ENCODE results near the gene SEMA6D.

Gene SEMA6D

GRCh38 chr15:47802216-47802615 is 84.9 kb downstream of the SEMA6D start:
- Histone ChIP-seq H3K9ac (ENCODE audit: low read length) (no peak overlapping the region), H3K4me1 (ENCODE audit: control insufficient read depth, insufficient read depth, low read length) (no peaks in the 10 kb centered on the region), H3K27ac (ENCODE audit: low read depth, low read length) (no peak overlapping the region), H3K4me3 (ENCODE audit: low read depth, low read length) (no peak overlapping the region), H3K9me3 (ENCODE audit: control insufficient read depth, insufficient read depth, low read depth, low read length) (no peaks in the 10 kb centered on the region), H3K27me3 (ENCODE audit: control insufficient read depth, insufficient read depth, low read length) (no peaks in the 10 kb centered on the region), H3K36me3 (ENCODE audit: control insufficient read depth, insufficient read depth, low read length) (no peaks in the 10 kb centered on the region)

DNA sequence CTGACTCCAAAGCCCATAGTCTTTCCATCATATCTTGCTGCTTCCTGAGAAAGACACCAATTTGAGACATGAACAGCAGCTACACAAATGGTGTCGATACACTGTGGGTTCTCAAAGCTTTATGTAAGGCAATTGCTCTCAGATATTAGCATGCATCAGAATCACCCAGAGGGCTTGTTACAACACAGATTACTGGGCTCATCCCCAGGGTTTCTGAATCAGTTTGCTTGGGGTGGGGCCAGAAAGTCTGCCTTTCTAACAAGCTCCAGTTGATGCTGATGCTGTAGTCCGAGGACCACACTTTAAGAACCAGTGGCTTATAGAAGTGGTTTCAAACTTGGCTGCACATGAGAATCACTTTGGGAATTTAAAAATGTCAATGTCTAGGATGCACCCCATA is 86.5 kb downstream of the SEMA6D start:
- Histone ChIP-seq H3K27me3 (ENCODE audit: control insufficient read depth, insufficient read depth, low read length) (no peaks in the 10 kb centered on the region), H3K4me1 (ENCODE audit: control insufficient read depth, insufficient read depth, low read length) (no peaks in the 10 kb centered on the region), H3K27ac (ENCODE audit: low read depth, low read length) (no peak overlapping the region), H3K4me3 (ENCODE audit: low read depth, low read length) (no peak overlapping the region), H3K36me3 (ENCODE audit: control insufficient read depth, insufficient read depth, low read length) (no peaks in the 10 kb centered on the region), H3K9ac (ENCODE audit: low read length) (no peak overlapping the region), H3K9me3 (ENCODE audit: control insufficient read depth, insufficient read depth, low read depth, low read length) (no peaks in the 10 kb centered on the region)

- Histone ChIP-seq H3K4me3 (ENCODE audit: low read depth, low read length) (no peak overlapping the region), H3K9me3 (ENCODE audit: control insufficient read depth, insufficient read depth, low read depth, low read length) (no peaks in the 10 kb centered on the region), H3K27me3 (ENCODE audit: control insufficient read depth, insufficient read depth, low read length) (no peaks in the 10 kb centered on the region), H3K36me3 (ENCODE audit: control insufficient read depth, insufficient read depth, low read length) (no peaks in the 10 kb centered on the region), H3K27ac (ENCODE audit: low read depth, low read length) (no peak overlapping the region), H3K9ac (ENCODE audit: low read length) (no peak overlapping the region), H3K4me1 (ENCODE audit: control insufficient read depth, insufficient read depth, low read length) (no peaks in the 10 kb centered on the region)
Observed at GRCh38 chr15:47804733-47805132, 87.4 kb downstream of the SEMA6D start.

GRCh38 chr15:47806008-47806407 is 88.7 kb downstream of the SEMA6D start:
- peaks cover 1% of the 10 kb centered on the region; the same call in 1 of the 2 replicates for H3K4me1 ChIP-seq (ENCODE audit: control insufficient read depth, insufficient read depth, low read length)
- no peak overlapping the region for H3K4me3 ChIP-seq (ENCODE audit: low read depth, low read length)
- no peak overlapping the region for H3K9ac ChIP-seq (ENCODE audit: low read length)
- H3K27me3 ChIP-seq (ENCODE audit: control insufficient read depth, insufficient read depth, low read length): no peaks in the 10 kb centered on the region
- no peak overlapping the region for H3K27ac ChIP-seq (ENCODE audit: low read depth, low read length)
- H3K36me3 ChIP-seq (ENCODE audit: control insufficient read depth, insufficient read depth, low read length): no peaks in the 10 kb centered on the region
- H3K9me3 ChIP-seq (ENCODE audit: control insufficient read depth, insufficient read depth, low read depth, low read length): no peaks in the 10 kb centered on the region

GRCh38 chr15:47811172-47811571 is 93.9 kb downstream of the SEMA6D start:
- no peaks in the 10 kb centered on the region for H3K36me3 ChIP-seq (ENCODE audit: control insufficient read depth, insufficient read depth, low read length)
- no peak overlapping the region for H3K4me3 ChIP-seq (ENCODE audit: low read depth, low read length)
- no peak overlapping the region for H3K27ac ChIP-seq (ENCODE audit: low read depth, low read length)
- H3K4me1 ChIP-seq (ENCODE audit: control insufficient read depth, insufficient read depth, low read length): peaks cover 5% of the 10 kb centered on the region; the same call in 1 of the 2 replicates
- no peak overlapping the region for H3K9ac ChIP-seq (ENCODE audit: low read length)
- no peaks in the 10 kb centered on the region for H3K9me3 ChIP-seq (ENCODE audit: control insufficient read depth, insufficient read depth, low read depth, low read length)
- H3K27me3 ChIP-seq (ENCODE audit: control insufficient read depth, insufficient read depth, low read length): no peaks in the 10 kb centered on the region

DNA sequence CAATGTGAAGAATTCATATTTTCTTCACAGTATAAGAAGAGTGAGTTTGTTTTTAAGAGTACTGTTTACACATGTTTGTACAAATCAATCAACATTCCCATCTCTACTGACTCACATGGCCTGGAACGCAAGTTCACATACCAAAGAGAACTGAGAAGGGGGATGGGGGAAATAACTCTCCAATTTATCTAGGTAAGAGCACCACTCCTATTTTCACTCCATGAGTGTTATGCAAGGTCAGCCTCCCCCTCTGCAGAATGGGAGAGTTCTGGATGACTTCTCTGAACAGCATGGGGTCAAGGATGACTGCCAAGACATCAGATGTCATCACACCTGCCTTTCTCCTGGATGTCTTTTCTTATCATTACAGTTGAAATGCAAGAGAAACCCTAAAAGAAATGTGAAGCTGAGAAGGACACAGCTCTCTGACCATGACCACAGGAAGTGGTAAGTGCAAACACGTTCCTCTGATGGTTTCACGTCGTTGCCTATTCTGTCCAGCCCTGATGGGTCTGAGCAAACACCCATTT is 95.2 kb downstream of the SEMA6D start:
- H3K9me3 ChIP-seq (ENCODE audit: control insufficient read depth, insufficient read depth, low read depth, low read length): no peaks in the 10 kb centered on the region
- H3K4me3 ChIP-seq (ENCODE audit: low read depth, low read length): no peak overlapping the region
- H3K9ac ChIP-seq (ENCODE audit: low read length): no peak overlapping the region
- peaks cover 10% of the 10 kb centered on the region; the same call in 1 of the 2 replicates for H3K4me1 ChIP-seq (ENCODE audit: control insufficient read depth, insufficient read depth, low read length)
- H3K27me3 ChIP-seq (ENCODE audit: control insufficient read depth, insufficient read depth, low read length): no peaks in the 10 kb centered on the region
- H3K36me3 ChIP-seq (ENCODE audit: control insufficient read depth, insufficient read depth, low read length): no peaks in the 10 kb centered on the region
- no peak overlapping the region for H3K27ac ChIP-seq (ENCODE audit: low read depth, low read length)

DNA sequence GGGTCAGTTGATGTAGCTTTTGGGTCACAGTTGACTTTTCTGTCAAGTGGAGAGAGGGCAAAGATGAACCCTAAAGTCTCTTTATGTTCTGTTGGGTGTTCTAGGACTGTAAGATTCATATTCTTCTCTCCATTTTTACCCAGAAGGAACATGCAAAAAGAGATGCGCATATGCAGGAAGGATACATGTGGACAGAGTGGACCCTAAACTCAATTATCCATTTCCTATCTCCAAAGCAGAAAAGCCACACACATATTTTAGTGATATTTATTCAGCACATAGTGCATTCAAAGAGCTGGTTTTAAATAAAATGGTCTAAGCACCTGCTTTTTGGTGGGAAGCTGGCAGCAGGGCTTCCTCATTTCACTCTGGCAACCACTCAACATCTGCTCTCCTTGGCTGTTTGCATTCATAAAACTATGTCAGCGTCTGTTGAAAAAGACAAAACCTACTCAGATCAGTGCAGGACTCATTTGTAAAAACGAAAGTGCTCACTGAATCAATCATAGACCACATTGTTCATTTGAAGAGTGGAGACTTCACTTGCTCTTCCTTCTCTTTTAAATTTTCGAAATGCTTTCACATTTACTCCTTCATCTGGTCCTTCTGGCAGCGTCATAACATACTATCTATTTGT is 96.6 kb downstream of the SEMA6D start:
- Histone ChIP-seq H3K9me3 (ENCODE audit: control insufficient read depth, insufficient read depth, low read depth, low read length) (no peaks in the 10 kb centered on the region), H3K27ac (ENCODE audit: low read depth, low read length) (no peak overlapping the region), H3K9ac (ENCODE audit: low read length) (no peak overlapping the region), H3K4me1 (ENCODE audit: control insufficient read depth, insufficient read depth, low read length) (peaks cover 21% of the 10 kb centered on the region), H3K36me3 (ENCODE audit: control insufficient read depth, insufficient read depth, low read length) (no peaks in the 10 kb centered on the region), H3K27me3 (ENCODE audit: control insufficient read depth, insufficient read depth, low read length) (no peaks in the 10 kb centered on the region), H3K4me3 (ENCODE audit: low read depth, low read length) (no peak overlapping the region)

GRCh38 chr15:47814620-47815019 is 97.3 kb downstream of the SEMA6D start:
- Histone ChIP-seq H3K27ac (ENCODE audit: low read depth, low read length) (no peak overlapping the region), H3K27me3 (ENCODE audit: control insufficient read depth, insufficient read depth, low read length) (no peaks in the 10 kb centered on the region), H3K9me3 (ENCODE audit: control insufficient read depth, insufficient read depth, low read depth, low read length) (no peaks in the 10 kb centered on the region), H3K36me3 (ENCODE audit: control insufficient read depth, insufficient read depth, low read length) (no peaks in the 10 kb centered on the region), H3K4me3 (ENCODE audit: low read depth, low read length) (no peak overlapping the region), H3K4me1 (ENCODE audit: control insufficient read depth, insufficient read depth, low read length) (peaks cover 21% of the 10 kb centered on the region), H3K9ac (ENCODE audit: low read length) (no peak overlapping the region)

- Histone ChIP-seq H3K4me3 (ENCODE audit: low read depth, low read length) (no peak overlapping the region), H3K27me3 (ENCODE audit: control insufficient read depth, insufficient read depth, low read length) (no peaks in the 10 kb centered on the region), H3K36me3 (ENCODE audit: control insufficient read depth, insufficient read depth, low read length) (no peaks in the 10 kb centered on the region), H3K9me3 (ENCODE audit: control insufficient read depth, insufficient read depth, low read depth, low read length) (no peaks in the 10 kb centered on the region), H3K27ac (ENCODE audit: low read depth, low read length) (no peak overlapping the region; the same call in 1 of the 2 replicates), H3K4me1 (ENCODE audit: control insufficient read depth, insufficient read depth, low read length) (peaks cover 31% of the 10 kb centered on the region), H3K9ac (ENCODE audit: low read length) (no peak overlapping the region)
Observed at GRCh38 chr15:47817969-47818548, 100.8 kb downstream of the SEMA6D start.

DNA sequence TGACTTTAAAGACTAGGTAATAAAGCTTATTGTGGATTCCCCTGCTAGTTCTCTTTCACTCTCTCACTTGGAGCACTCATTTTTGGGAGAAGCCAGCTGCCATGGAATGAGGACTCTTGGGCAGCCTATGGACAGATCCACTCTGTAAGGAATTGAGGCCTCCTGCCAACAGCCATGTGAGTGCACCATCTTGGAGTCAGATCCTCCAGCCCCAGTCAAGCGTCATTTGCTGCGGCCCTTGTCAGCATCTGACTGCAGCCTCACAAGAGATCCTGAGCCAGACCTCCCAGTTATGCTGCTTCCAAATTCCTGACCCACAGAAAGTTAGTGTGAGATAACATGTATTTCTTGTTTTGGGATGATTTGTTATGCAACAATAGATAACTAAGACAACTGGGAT is 101.9 kb downstream of the SEMA6D start:
- Histone ChIP-seq H3K4me3 (ENCODE audit: low read depth, low read length) (no peak overlapping the region), H3K27me3 (ENCODE audit: control insufficient read depth, insufficient read depth, low read length) (no peaks in the 10 kb centered on the region), H3K9ac (ENCODE audit: low read length) (no peak overlapping the region), H3K4me1 (ENCODE audit: control insufficient read depth, insufficient read depth, low read length) (peaks cover 31% of the 10 kb centered on the region), H3K27ac (ENCODE audit: low read depth, low read length) (no peak overlapping the region), H3K36me3 (ENCODE audit: control insufficient read depth, insufficient read depth, low read length) (no peaks in the 10 kb centered on the region), H3K9me3 (ENCODE audit: control insufficient read depth, insufficient read depth, low read depth, low read length) (no peaks in the 10 kb centered on the region)

- H3K27me3 ChIP-seq (ENCODE audit: control insufficient read depth, insufficient read depth, low read length): no peaks in the 10 kb centered on the region
- no peaks in the 10 kb centered on the region for H3K36me3 ChIP-seq (ENCODE audit: control insufficient read depth, insufficient read depth, low read length)
- H3K9ac ChIP-seq (ENCODE audit: low read length): no peak overlapping the region
- H3K27ac ChIP-seq (ENCODE audit: low read depth, low read length): no peak overlapping the region
- H3K4me3 ChIP-seq (ENCODE audit: low read depth, low read length): no peak overlapping the region
- H3K9me3 ChIP-seq (ENCODE audit: control insufficient read depth, insufficient read depth, low read depth, low read length): no peaks in the 10 kb centered on the region
- H3K4me1 ChIP-seq (ENCODE audit: control insufficient read depth, insufficient read depth, low read length): peaks cover 31% of the 10 kb centered on the region
Observed at GRCh38 chr15:47820057-47820746, 102.9 kb downstream of the SEMA6D start.

All from HUES6 (cell line).